NK-92 (cell line): ENCODE measurements around the gene COL6A3.
"Not testable (repeated sequence)": the region's sequence is repeated elsewhere in the genome, so short reads cannot be mapped to it uniquely, and the experiment has no call there.

ENCODE experiments used
- DNase-seq: peaks from one replicate; lab custom pipeline; 2025; ENCODE audit not compliant: unreplicated experiment; lab: John Stamatoyannopoulos, UW

The COL6A3 gene

DNA sequence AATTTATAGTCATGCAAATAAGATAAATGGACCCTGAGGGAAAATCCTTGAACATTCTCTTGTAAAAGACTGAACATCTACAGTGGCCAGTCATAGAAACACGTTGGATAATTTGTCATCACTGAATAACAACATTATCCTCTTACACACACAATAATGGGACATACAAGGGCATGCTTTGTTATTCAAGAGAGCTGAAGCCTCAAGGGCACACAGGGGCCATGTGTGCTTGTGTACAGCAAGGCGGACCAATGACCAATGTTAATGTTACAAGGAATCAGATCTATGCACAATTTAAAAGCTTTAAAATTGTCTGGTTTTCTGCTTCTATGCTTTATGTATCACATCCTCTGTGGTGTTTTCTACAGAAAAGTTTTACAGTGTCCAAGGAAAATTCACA, 23.7 kb downstream of the COL6A3 start:
- DNase-seq = no peak

DNA sequence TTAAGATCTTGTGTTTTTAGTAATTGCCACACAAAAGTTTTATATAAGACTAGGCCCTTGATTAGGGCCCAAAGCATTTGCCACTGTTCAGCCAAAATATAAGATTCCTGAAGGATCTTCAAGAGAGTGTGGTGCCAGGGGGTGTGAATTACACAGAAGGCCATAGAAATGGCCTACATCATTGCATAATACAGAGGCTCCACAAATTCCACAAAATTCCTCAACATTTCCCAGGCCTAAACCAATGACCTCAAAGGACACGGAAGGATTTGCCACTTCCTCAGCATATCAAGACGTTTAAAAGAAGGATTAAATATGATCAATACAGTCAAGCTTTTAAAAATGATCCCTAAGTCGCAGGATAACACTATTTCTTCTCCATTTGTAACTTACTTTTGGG, 24.1 kb downstream of the COL6A3 start:
- no peak for DNase-seq

DNA sequence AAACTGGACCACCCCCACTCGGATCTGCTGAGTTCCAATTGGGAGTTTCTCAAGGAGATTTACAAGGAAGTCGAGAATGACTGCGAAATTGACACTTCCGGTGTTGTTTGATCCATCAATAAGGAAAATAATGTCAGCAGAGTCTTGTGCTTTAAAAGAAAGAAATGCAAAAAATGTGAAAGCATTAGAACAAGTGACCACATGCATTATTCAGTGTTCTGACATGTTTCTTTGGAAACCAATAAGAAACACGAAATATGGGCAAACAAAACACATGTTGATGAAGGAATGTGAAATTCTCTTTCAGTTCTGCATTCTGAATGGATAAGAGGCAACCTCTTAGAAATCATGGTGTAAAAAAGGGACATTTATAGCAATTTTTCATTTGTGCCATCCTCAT, 25.9 kb downstream of the COL6A3 start:
- DNase-seq = no peak

DNA sequence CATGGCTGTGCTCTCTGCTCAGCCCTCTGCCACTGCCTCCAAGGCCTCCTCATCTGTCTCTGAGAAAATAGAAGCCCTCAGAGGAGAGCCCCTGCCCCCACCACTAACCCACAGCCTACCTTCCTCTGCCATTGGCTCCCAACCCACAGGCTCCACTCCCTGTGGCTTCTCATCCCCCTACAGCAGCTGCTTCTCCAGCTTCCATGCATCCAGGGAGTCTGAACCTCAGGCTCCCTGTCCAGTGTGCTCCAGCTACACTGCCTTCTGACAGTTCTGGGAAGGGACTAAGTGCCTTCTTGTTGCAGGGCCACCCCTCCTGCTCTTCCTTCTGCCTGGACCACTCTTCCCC, 29.3 kb downstream of the COL6A3 start:
- no peak for DNase-seq

DNA sequence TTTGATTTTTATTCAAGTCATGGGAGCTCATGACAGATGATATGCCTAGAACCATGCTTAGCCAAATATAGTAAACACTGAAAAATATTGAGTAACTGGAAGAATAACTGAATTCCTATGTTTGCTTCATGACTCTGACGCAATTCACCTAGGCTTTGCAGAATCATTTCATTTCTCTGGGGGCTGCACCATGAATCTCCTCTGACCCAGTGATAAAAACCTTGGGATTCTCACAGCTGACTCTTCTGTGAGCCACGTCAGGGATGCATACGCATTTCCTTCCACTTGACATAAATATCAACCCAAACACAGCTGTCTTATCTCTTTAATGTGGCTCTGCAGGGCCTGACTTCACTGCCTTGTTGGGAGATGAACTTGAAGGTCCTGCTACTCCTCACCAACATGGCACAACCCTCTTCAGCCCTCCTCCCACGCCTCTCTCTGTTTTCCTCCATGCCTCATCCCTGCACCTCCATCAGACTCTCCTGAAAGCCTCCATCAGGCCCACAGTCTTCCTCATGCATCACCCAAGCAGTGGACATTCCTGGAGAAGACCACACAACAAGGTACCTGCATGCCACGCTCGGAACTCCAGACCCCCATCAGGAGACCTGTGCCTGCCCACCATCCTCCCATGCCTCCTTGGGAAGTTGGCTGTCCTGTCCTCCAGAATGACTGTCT, 29.8 kb downstream of the COL6A3 start:
- DNase-seq = no peak

DNA sequence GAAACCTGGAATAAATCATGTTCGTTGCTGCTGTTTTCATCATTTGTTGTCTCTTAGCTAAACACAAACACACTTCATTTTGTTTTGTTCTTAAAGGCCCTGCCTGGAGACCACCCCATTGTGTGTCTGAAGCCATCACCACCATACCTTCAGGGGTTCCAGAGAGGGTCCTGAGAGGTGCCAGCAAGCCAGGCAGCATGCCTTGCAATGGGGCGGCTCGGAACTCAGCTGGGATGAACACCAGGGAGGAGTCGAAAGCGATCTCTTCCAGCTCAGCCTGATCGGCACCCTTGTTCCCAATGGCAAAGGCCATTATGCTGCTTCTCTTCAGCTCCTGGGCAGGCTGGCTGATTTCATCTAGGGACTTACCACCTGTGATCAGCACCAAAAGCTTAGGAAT, 33.2 kb downstream of the COL6A3 start:
- no peak for DNase-seq

DNA sequence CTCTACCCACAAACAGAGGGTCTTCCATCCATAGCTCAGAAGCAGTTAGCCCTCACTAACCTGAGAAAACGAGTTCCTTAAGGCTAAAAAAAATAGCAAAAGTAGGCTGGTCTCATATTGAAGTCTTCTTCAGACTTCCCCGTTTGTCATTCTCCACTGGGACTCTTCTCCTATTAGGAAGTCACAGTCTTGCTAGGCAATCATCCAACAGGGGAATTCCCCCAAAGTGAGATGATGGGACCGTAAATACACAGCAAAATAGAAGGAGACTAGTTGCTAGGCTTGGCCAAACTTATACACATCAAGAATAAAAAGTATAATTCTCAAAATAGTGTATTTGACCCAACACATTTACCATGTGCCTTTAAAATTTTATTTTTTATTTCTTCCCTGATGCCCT, 34.3 kb downstream of the COL6A3 start:
- DNase-seq = no peak

DNA sequence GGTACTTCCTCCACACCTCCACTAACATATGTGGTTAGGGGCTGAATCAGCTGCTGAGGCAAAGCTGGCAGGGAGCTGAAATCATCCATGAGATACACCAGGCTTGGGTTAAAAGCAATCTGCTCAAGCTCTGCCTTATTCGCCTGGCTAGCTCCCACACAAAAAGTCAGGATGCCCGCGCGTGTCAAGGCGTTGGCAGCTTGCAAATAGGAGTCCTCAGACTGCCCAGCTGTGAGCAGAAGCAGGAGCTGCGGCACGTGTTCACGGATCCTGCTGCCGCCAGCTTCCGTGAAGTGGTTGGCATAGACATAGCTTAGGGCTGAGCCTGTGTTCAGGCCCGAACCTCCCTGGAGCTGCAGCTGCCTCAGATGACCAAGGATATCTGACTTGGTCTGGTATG, 35.3 kb downstream of the COL6A3 start:
- no peak for DNase-seq

DNA sequence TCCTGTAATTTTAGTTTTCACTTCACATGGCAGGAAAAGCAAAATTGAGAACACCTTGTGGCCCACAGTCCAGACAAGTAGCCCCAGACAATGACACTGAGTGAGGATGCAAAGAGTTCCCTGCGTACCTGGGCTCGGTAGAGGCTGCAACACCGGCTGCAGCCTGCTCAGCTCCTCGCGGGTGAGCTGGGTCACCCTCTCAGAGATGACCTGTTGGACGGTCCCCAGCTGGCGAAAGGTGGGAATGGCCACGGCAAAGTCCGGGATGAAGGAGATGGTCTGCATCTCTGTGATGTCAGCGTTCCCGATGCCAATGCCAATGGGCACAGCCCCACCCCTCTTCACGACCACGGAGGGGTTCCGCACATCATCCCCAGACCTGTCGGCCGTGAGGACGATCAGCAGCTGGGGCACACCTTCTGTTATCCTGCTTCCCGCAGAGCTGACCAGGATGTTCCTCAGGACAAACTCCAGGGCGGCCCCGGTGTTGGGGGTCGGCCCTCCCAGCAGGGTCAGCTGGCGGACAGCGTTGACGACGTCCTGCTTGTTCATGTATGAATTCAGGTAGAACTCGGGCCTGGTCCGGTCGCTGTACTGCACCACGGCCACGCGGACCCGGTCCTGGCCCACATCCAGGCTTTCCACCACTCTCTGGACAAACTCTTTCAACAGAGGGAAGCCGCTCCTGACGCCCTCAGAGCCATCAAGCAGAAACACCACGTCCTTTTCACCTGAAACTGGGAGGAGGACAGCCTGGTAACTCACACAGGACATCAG, 39.5 kb downstream of the COL6A3 start:
- no peak for DNase-seq

DNA sequence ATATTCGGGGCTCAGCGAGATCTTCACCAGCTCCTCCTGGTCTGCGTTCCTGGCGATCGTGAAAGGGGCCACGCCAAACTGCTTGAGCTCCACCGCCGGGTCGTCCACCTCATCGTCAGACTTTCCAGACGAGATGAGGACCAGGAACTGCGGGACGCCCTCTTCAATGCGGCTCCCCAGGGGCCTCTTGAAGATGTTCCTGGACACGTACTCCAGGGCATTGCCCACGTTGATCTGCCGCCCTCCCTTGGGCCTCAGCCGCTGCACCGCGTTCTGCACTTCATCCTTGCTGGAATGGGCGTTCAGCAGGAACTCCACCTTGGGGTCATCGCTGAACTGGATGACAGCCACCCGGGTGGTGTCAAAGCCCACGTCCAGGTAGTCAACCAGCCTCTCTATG, 42.1 kb downstream of the COL6A3 start:
- no peak for DNase-seq

DNA sequence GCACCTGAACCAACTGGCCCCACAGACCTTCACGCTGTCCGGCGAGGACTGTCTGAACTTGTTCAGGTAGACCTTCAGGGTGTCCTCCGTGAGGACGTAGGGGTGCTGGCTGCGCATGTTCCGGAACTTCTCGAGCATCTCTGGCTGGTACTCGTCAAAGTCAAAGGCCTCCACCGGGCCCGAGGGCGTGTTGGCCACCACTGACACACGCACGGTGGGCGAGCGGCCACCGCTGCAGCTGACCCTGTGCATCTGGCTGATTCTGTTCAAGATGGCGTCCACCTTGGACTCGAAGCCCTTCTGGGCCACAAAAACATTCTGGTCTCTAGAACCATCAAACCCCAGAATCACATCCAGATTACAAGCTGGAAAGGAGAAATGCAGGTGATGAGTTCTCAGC, 48.3 kb downstream of the COL6A3 start:
- DNase-seq = no peak

DNA sequence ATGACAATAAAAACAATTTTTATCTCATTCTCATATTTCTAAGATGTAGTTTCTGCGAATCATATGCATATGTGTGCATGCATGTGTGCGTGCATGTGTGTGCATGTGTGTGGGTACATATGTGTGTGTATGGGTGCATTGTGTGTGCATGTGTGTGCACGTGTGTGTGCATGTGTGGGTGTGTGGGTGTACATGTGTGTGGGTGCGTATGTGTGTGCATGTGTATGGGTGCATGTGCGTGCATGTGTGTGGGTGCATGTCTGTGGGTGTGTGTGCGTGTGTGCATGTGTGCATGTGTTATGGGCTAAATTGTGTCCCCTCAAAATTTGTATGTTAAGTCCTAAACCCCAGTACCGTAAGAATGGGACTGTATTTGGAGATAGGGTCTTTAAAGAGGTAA, 49.3 kb downstream of the COL6A3 start:
- no peak for DNase-seq

DNA sequence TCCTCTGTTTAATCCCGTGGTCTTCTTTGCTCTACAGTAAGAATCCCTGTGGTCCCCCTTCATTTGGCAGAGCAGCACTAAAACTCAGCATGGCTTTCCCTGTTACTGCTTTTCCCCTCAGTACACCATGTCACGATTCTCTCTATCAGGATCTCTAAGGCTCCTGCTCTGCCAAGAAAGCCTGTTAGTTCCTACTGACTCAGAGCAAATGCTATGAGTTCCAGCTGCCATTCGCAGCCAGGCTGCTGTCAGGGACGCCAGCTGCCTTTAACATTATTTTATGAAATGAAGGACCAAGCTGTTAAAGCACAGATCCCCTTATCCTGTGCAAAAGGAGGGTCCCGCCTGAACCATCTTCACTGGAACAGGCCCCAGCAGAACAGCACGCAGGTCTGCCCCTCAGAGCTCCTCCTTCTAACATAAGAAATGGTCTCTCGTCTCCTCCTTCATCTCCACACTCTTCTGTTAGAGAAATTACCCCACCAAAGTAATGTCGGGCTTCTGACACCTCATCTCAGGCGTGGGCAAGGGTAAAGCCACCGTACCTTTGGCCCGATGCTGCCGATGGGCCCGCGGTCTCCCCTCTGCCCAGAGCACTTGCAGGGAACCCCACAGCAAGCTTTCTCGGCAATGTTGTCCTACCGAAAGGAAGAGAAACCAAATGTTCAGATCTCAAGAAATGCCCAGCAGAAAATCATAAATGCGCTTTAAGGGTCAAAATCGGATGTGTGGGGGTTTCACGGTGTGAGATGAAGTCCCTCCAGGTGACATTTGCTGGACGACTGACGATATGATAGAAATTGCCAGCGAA, 52.6 kb downstream of the COL6A3 start:
- no peak for DNase-seq

DNA sequence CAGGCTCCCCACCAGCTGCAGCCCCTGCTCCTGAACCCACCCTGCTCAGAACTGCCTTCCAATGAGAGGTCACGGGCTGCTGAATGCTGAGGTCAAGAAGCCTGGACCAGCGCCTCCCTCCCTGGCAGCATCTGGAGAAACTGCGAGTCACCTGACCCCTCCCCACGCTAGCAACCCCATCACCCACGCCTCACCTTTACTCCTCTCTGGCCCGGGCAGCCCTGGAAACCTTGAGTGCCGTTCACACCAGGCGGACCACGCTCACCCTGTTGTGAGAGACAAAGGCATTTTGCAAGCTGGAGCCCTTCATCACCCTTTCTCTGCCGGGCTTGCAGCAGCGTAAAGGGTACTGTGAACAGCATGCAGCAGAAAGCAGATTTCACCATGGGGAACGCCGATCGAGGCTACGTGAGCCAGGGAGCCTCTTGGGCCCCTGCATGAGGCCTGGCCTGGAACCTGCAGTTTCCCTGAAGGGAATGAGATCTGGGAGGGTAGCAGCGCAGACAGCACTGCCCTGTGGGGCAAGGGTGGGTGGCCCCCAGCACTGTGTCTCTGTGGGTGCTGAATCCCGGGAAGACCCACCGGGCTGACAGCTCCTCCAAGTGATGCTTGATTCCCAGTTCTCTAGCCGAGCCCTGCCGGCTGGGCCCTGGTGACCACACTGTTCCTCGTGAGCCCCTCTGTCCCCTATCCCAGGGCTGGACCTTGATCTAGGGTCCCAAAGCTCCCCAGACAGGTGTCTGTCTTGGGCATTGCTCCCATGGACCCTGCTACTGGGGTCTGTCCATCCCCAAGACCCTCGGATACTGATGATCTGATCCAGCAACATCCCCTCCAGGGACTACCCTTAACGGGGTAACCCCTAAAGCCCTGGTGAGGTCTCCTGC, 53.8 kb downstream of the COL6A3 start:
- DNase-seq = no peak

DNA sequence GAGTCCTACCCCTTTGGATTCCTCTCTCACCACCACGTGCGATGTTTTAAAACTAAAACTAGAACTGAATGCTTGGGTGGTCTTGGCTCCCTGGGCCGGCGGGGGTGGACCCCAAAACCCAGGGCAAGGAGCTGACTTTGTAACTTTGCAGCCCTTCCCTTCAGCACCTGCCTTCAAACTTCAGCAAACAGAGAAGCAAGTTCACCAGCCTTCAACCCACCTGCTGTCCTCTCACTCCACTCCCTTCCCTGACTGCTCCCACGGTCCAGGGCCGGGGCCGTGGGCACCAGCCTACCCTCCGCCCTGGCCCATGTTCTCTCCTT, 54.5 kb downstream of the COL6A3 start:
- DNase-seq = no peak

DNA sequence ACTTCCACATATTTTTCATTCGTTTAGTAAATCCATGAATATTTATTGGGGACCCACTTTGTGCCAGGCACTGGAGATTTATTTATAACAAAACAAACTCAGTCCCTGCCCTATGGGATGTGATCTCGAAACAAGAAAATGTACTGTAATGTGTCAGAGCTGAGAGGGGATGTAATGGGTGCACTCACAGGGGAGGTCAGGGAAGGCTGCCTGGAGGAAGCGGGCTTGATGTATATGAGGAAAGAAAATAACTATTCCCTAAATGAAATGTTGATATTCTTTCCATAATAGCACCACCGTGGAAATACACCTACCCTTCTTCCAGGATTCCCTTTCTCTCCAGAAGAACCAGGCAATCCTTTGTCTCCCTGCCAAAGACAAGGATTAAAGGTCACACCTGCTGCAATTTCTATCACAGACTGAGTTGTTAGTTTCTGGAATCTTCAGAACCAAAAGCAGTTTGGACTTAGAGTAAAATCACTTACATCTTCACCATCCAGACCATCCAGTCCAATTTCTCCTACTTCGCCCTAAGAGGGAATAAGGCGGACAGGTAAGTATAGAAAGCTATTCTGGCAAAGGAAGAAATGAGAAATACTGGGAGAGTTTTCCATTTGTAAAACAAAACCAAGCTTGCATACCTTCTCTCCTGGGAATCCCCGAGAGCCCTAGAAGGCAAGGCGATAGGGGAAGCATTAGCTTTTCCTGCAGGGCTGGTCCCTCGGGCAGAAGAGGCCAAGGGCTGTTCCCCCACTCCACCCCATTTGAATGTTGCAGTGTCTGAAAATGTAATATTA, 55.0 kb downstream of the COL6A3 start:
- no peak for DNase-seq

DNA sequence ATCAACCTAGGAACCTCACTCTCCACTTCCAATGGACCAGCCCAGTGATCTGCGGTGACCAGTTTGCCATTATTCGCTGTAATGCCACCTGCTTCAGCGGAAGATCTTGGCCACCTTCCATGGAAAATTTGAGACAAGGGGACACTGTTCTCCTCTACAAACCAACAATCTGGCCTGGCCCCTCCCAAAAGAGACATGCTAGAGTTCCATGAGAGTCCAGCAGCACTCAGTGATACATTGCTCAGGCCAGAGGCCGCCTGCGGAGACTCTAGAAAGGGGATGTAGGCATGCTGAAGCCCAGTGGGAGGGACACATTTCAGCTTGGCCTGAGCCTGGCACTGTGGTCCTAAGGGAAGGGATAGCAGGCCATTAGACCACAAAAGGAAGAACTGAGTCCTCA, 58.3 kb downstream of the COL6A3 start:
- no peak for DNase-seq

DNA sequence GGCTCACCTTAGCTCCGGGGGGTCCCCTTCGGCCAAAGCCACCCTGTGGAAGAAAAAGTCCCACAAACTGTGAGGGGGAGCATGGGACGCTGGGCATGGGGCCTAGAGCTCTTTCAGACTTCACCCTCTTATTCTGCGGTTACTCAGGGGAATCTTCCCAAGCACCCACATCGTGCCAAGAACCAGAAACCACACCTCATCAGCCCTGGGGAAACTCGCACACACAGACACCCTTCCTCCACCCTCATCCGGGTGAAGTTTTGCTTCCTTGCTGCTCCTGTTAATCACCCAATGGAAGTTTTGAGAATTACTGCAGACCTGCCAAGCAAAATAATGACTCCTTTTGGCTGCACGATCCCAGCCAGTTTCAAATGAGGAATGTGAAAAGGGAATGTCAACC, 59.1 kb downstream of the COL6A3 start:
- DNase-seq = no peak

DNA sequence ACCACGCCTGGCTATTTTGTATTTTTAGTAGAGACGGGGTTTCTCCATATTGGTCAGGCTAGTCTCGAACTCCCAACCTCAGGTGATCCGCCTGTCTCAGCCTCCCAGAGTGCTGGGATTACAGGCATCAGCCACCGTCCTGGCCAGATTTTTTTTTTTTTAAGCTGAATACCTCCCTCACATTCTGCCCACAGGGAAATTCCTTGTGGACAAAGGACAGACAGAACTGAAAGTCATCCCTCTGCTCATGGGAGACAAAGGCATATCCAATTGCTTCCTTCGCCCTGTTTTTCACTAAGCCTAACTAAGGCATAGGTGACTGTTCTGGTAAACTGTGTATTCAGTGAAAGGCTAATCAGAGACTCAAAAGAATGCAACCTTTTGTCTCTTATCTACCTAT, 59.8 kb downstream of the COL6A3 start:
- DNase-seq = not testable (repeated sequence)

DNA sequence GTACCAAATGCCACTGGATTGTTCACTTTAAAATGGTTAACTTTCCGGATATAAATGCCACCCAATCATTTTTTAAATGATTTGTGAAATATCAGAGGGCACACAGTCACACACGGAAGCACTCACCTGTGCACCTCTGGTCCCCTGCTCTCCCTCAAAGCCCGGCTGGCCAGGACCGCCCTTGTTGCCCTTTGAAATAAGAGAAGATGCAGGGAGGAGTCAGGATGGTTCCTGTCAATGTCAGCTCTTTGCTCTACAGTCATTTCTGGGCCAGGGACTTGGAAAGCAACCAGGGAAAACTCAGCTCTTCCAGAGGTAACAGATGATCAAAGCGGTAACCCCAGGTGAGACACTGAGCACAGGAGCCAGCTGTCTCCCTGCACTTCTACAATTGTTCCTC, 60.7 kb downstream of the COL6A3 start:
- no peak for DNase-seq
